Forelimb muscle (tissue), 1 donor: ENCODE measurements around the gene TFCP2. TPM values are rescaled to one million over a fixed set of nuclear protein-coding genes. Genes with fewer than 3 reads are reported as not detected.

Experiments
- polyA plus RNA-seq: library from polyadenylated mRNA; unstranded; fragments of 120-200 nt; gene quantifications from one replicate; pipeline ENCODE4 v1.2.1, GENCODE V29; 2013; ENCODE audit not compliant: insufficient read length

The TFCP2 gene
- polyA plus RNA-seq, 1 donor, result 41.4 TPM

Other genes with a start within 250 kb of the TFCP2 start
- gene HIGD1C, start 220.6 kb downstream of the TFCP2 start, polyA plus RNA-seq, result 0.48 TPM
- gene SLC11A2, start 146.8 kb downstream of the TFCP2 start, polyA plus RNA-seq, result 24.8 TPM
- 54.3 TPM for gene LETMD1, start 124.8 kb downstream of the TFCP2 start, polyA plus RNA-seq
- gene CSRNP2, start 89.5 kb downstream of the TFCP2 start, polyA plus RNA-seq, result 26.4 TPM
- gene POU6F1, start 44.9 kb upstream of the TFCP2 start, polyA plus RNA-seq, result 7.9 TPM
- 68.3 TPM for gene DAZAP2, start 65.7 kb upstream of the TFCP2 start, polyA plus RNA-seq
- gene SMAGP, start 97.3 kb upstream of the TFCP2 start, polyA plus RNA-seq, result 7.0 TPM
- gene BIN2, start 151.0 kb upstream of the TFCP2 start, polyA plus RNA-seq, result 2.2 TPM
- gene CELA1, start 173.5 kb upstream of the TFCP2 start, polyA plus RNA-seq, result not detected
- gene GALNT6, start 218.3 kb upstream of the TFCP2 start, polyA plus RNA-seq, result 0.23 TPM